Measurements from ENCODE around the gene P4HA2. TPM values are rescaled to one million over a fixed set of nuclear protein-coding genes. Genes with fewer than 3 reads are reported as not detected.

The P4HA2 gene
- total RNA-seq, 1 donor from 2014 or later: 104 TPM

DNA sequence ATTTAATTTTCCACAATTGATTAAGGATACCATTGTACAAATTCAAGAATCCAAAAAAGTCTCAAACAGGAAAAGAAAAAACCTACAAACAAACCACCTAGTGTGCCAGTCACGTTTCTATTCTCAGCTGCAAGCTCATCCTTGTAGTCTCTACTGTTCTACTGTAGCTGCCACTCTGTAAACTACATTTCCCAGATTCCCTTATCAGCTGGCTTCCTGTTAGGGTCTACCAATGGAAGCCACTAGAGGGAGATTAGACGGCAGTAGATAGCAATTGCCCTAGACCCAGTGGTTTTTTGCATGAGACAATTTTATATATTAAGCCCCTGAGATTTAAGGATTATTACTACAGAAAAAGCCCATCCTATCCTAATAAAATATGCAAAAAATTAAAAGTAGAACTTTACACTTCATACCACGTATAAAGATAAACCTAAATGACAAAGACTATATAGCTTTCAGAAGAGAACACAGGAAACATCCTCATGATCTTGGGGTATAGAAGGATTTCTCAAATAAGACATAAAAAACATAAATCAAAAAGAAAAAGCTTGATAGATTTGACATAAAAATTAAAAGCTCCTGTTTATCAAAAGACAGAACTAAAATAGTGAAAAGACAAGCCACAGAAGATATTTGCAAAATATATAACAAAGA lies 37.4 kb downstream of the P4HA2 start:
- no peaks in the 10 kb centered on the region for H3K27me3 Mint-ChIP-seq (ENCODE audit: unreplicated experiment)
- peak; percentile 36 for DNase-seq (ENCODE audit: extremely low spot score, unreplicated experiment)
- H3K4me3 Mint-ChIP-seq (ENCODE audit: unreplicated experiment): no peak overlapping the region
- H3K27ac Mint-ChIP-seq (ENCODE audit: unreplicated experiment): no peak overlapping the region
- TF ChIP-seq, protein P1, sequence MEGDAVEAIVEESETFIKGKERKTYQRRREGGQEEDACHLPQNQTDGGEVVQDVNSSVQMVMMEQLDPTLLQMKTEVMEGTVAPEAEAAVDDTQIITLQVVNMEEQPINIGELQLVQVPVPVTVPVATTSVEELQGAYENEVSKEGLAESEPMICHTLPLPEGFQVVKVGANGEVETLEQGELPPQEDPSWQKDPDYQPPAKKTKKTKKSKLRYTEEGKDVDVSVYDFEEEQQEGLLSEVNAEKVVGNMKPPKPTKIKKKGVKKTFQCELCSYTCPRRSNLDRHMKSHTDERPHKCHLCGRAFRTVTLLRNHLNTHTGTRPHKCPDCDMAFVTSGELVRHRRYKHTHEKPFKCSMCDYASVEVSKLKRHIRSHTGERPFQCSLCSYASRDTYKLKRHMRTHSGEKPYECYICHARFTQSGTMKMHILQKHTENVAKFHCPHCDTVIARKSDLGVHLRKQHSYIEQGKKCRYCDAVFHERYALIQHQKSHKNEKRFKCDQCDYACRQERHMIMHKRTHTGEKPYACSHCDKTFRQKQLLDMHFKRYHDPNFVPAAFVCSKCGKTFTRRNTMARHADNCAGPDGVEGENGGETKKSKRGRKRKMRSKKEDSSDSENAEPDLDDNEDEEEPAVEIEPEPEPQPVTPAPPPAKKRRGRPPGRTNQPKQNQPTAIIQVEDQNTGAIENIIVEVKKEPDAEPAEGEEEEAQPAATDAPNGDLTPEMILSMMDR (IDR thresholded peaks at IDR 0.05): peak; percentile 85
- no peaks in the 10 kb centered on the region for H3K9me3 Mint-ChIP-seq (ENCODE audit: unreplicated experiment)
- peaks cover 29% of the 10 kb centered on the region for H3K36me3 Mint-ChIP-seq (ENCODE audit: unreplicated experiment)
- no peaks in the 10 kb centered on the region for H3K4me1 Mint-ChIP-seq (ENCODE audit: unreplicated experiment)

DNA sequence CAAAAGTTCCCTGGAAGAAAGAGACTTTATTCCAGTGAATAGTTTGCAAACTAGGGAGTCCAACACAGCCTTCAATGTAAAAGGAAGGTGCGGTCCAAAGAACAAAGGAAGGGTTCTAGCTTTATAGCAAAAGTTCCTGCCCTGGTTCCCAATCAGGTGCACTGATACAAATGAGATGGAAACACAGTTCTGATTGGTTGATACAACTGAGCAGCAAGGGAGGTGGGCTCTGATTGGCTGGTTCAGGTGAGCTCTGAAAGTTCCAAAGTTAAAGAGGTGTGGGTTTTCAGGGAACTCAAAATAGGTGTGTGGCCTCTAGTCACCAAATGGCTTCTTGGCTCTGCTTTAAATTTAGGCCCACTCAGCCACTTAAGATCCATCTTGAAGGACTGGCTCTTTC lies 43.1 kb downstream of the P4HA2 start:
- H3K4me1 Mint-ChIP-seq (ENCODE audit: unreplicated experiment): peaks cover 16% of the 10 kb centered on the region
- H3K27me3 Mint-ChIP-seq (ENCODE audit: unreplicated experiment): no peaks in the 10 kb centered on the region
- no peaks in the 10 kb centered on the region for H3K9me3 Mint-ChIP-seq (ENCODE audit: unreplicated experiment)
- H3K4me3 Mint-ChIP-seq (ENCODE audit: unreplicated experiment): no peak overlapping the region
- TF ChIP-seq, protein P1 (IDR thresholded peaks at IDR 0.05): no peak
- peaks cover 11% of the 10 kb centered on the region for H3K36me3 Mint-ChIP-seq (ENCODE audit: unreplicated experiment)
- no peak for DNase-seq (ENCODE audit: extremely low spot score, unreplicated experiment)
- H3K27ac Mint-ChIP-seq (ENCODE audit: unreplicated experiment): no peak overlapping the region

DNA sequence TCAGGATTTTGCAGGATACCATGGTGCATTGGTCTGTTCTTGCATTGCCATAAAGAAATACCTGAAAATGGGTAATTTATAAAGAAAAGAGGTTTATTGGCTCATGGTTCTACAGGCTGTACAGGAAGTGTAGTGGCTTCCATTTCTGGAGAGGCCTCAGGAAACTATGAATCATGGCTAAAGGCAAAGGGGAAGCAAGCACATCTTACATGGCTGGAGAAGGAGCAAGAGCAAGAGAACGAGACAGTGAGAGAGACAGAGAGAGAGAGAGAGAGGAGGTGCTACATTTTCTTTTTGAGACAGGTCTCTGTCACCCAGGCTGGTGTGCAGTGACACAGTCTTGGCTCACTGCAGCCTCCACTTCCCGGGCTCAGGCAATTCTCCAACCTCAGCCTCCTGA lies 43.9 kb downstream of the P4HA2 start:
- H3K4me3 Mint-ChIP-seq (ENCODE audit: unreplicated experiment): no peak overlapping the region

DNA sequence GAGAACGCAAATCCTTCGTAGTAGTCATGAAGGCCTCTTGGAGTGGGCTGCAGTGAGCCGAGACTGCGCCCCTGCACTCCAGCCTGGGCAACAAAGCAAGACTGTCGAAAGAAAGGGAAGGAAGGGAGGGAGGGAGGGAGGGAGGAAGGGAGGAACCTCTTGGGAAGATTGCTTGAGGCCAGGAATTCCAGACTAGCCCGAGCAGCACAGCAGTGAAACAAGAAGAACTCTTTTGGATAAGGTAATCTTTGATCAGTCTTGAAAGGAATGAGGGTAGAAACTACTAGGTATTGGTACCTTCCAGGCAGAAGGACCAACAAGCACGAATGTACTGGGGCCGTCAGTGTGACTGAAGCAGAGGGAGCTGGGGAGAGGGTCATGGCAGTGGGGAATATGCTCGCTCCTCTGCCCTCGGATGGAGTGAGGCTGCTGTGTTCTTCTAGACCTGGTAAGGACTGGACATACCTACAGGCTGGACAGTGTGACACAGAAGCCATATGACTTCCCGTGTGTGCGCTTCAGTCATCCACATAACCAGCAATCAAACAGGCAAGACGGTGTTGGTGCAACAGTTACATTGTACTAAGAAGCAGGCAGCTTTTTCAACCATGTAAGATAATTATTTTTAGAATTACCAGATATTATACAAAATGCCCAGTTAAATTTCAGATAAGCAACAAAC lies 45.2 kb downstream of the P4HA2 start:
- H3K36me3 Mint-ChIP-seq (ENCODE audit: unreplicated experiment): peaks cover 5% of the 10 kb centered on the region
- DNase-seq (ENCODE audit: extremely low spot score, unreplicated experiment): no peak
- H3K9me3 Mint-ChIP-seq (ENCODE audit: unreplicated experiment): no peaks in the 10 kb centered on the region
- TF ChIP-seq, protein P1 (IDR thresholded peaks at IDR 0.05): no peak
- peaks cover 16% of the 10 kb centered on the region for H3K4me1 Mint-ChIP-seq (ENCODE audit: unreplicated experiment)
- H3K27ac Mint-ChIP-seq (ENCODE audit: unreplicated experiment): no peak overlapping the region
- no peaks in the 10 kb centered on the region for H3K27me3 Mint-ChIP-seq (ENCODE audit: unreplicated experiment)
- H3K4me3 Mint-ChIP-seq (ENCODE audit: unreplicated experiment): no peak overlapping the region

More for the DNA sequence above, 43.9 kb downstream of the P4HA2 start:
- Mint-ChIP-seq H3K27me3 (ENCODE audit: unreplicated experiment) (no peaks in the 10 kb centered on the region), H3K9me3 (ENCODE audit: unreplicated experiment) (no peaks in the 10 kb centered on the region), H3K4me1 (ENCODE audit: unreplicated experiment) (peaks cover 16% of the 10 kb centered on the region), H3K27ac (ENCODE audit: unreplicated experiment) (no peak overlapping the region), H3K36me3 (ENCODE audit: unreplicated experiment) (peaks cover 9% of the 10 kb centered on the region)
- DNase-seq (ENCODE audit: extremely low spot score, unreplicated experiment): no peak
- TF ChIP-seq, protein P1 (IDR thresholded peaks at IDR 0.05): no peak

DNA sequence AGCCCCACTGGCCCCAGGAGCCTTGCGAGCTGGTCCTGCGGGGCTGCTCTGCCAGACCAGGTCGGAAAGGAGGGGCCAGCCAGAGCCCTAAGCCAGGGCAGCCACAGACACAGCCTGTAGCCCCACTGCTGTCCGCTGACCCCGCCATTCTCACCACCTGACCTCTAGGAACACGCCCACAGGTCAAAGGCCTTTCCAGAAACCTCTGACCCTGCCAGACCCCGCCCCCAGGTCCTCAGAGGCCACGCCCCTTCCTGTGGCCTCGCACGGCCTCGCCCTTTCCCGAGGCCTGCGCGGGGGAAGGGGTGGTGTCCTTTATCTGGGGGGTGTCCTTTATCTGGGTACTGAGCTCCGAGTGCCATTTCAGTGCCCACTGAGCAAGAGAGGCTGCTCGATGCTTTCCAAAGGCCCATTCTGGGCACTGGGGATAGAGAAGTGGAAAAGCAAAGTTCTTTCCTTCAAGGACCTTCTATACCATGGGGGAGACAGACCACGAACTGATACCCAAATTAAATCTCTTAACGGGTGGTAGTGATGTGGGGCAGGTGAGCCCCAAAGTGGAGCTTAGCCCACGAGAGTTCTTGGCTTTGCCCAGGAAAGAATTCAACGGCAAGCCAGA lies 46.5 kb downstream of the P4HA2 start:
- TF ChIP-seq, protein P1 (IDR thresholded peaks at IDR 0.05): no peak
- Mint-ChIP-seq H3K4me3 (ENCODE audit: unreplicated experiment) (no peak overlapping the region), H3K36me3 (ENCODE audit: unreplicated experiment) (peaks cover 2% of the 10 kb centered on the region), H3K4me1 (ENCODE audit: unreplicated experiment) (peaks cover 16% of the 10 kb centered on the region), H3K27ac (ENCODE audit: unreplicated experiment) (no peak overlapping the region), H3K27me3 (ENCODE audit: unreplicated experiment) (no peaks in the 10 kb centered on the region), H3K9me3 (ENCODE audit: unreplicated experiment) (no peaks in the 10 kb centered on the region)
- no peak for DNase-seq (ENCODE audit: extremely low spot score, unreplicated experiment)

Measured in osteocyte (in vitro differentiated cells).